Adrenal gland (tissue), 5 donors: ENCODE data around the gene ITM2C.

Experiments used
- CTCF ChIP-seq, 6 experiments: fragments of 450-650 bp in 4 of 6; fragments of 200-600 bp in 2 of 6; sonication (generic) in 1 of 6; IDR thresholded peaks; 1 replicate in 5 of 6; 2 replicates in 1 of 6; pipeline versions ENCODE4 v1.5.1 to v1.8.0; 2016 to 2021; ENCODE audit warnings: antibody characterized with exemption in 6 of 6, mild to moderate bottlenecking in 2 of 6, moderate library complexity in 1 of 6
- POLR2A ChIP-seq, 2 donors: fragments of 450-650 bp; IDR thresholded peaks; one replicate each; pipeline ENCODE4 v1.6.1; 2017; ENCODE audit warnings: antibody characterized with exemption in 2 of 2, mild to moderate bottlenecking in 2 of 2, moderate library complexity in 1 of 2
- donor health status: DM: no; HTN: no; CAD: no.

GRCh38 chr2:230868161-230868946 lies 3.6 kb downstream of the ITM2C start:
- no peak for TF ChIP-seq CTCF (IDR thresholded peaks at IDR 0.05)
- no peak for TF ChIP-seq POLR2A (IDR thresholded peaks at IDR 0.05)
